Uterus (tissue), 4 donors: Measurements from ENCODE around the gene CTLA4. TPM values are rescaled to one million over a fixed set of nuclear protein-coding genes. Genes with fewer than 3 reads are reported as not detected.
"Not testable (repeated sequence)": the region's sequence is repeated elsewhere in the genome, so short reads cannot be mapped to it uniquely, and the experiment has no call there.

Source experiments
- DNase-seq, 2 donors: peaks; one replicate each; pipeline ENCODE4 v3.0.0-alpha.2; 2019 to 2020
- H3K27ac ChIP-seq, 2 donors: fragments of 200-600 bp; sonication (generic); 1 replicate in 1 of 2; 2 replicates in 1 of 2; pipeline ENCODE4 v1.5.1; 2016 to 2018
- H3K27me3 ChIP-seq, 2 donors: fragments of 200-600 bp; sonication (generic); one replicate each; pipeline ENCODE4 v1.5.1; 2018 to 2019; ENCODE audit warnings: control low read depth in 1 of 2
- H3K36me3 ChIP-seq, 2 donors: fragments of 200-600 bp; sonication (generic); one replicate each; pipeline ENCODE4 v1.5.1; 2019; ENCODE audit warnings: control low read depth in 1 of 2
- H3K4me1 ChIP-seq, 2 donors: fragments of 200-600 bp; sonication (generic); one replicate each; pipeline ENCODE4 v1.5.1; 2018 to 2019; ENCODE audit warnings: control low read depth in 1 of 2
- H3K4me3 ChIP-seq, 2 donors: fragments of 200-600 bp; sonication (generic); 1 replicate in 1 of 2; 2 replicates in 1 of 2; pipeline ENCODE4 v1.5.1; 2018 to 2019; ENCODE audit warnings: mild to moderate bottlenecking in 1 of 2
- H3K9me3 ChIP-seq, 2 donors: fragments of 200-600 bp; sonication (generic); one replicate each; pipeline ENCODE4 v1.5.1; 2019; ENCODE audit warnings: control low read depth in 1 of 2
- CTCF ChIP-seq, 4 experiments: fragments of 200-600 bp in 2 of 4; fragments of 450-650 bp in 2 of 4; sonication (generic) in 2 of 4; IDR thresholded peaks; one replicate each; pipeline ENCODE4 v1.5.1; 2016 to 2019; ENCODE audit warnings: antibody characterized with exemption in 4 of 4, mild to moderate bottlenecking in 2 of 4, moderate library complexity in 1 of 4
- POLR2A ChIP-seq, 2 donors: fragments of 450-650 bp; IDR thresholded peaks; one replicate each; pipeline ENCODE4 v1.6.1; 2016; ENCODE audit warnings: antibody characterized with exemption in 2 of 2, mild to moderate bottlenecking in 1 of 2, moderate library complexity in 1 of 2
- intact Hi-C: fragments of 100-400 bp; cut with DNase I; formaldehyde crosslinking; loops from one replicate; pipeline ENCODE4 v1.15.1; 2023; ENCODE audit warnings: low total_unique reads
- total RNA-seq, 4 donors: library from RNA; depleted of rRNA in 3 of 4; stranded (reverse); fragments of >200 nt in 3 of 4; gene quantifications; one replicate each; pipeline versions ENCODE4 v1.1.0 to v1.2.4, GENCODE V29; 2014 to 2023
- donor health status: DM: yes; HTN: yes; CAD: no.

The CTLA4 gene
- total RNA-seq, 4 donors from 2014 or later: 0.14 TPM; not detected in 3

- no peak overlapping the region for H3K27ac ChIP-seq
- TF ChIP-seq POLR2A (IDR thresholded peaks at IDR 0.05) (no peak), CTCF (IDR thresholded peaks at IDR 0.05) (no peak)
- H3K9me3 ChIP-seq: no peaks in the 10 kb centered on the region
- no peaks in the 10 kb centered on the region for H3K4me1 ChIP-seq
- no peaks in the 10 kb centered on the region for H3K36me3 ChIP-seq
- H3K4me3 ChIP-seq: no peak overlapping the region
- H3K27me3 ChIP-seq: no peaks in the 10 kb centered on the region
- intact Hi-C loops: no loop called here
- DNase-seq: no peak
These were observed 13.1 kb downstream of the CTLA4 start for GRCh38 chr2:203880557-203881125.

- H3K27me3 ChIP-seq, H3K27ac ChIP-seq, H3K4me1 ChIP-seq, H3K9me3 ChIP-seq, intact Hi-C loops, H3K36me3 ChIP-seq, H3K4me3 ChIP-seq, DNase-seq: not testable (repeated sequence)
These were observed 13.6 kb downstream of the CTLA4 start for GRCh38 chr2:203881185-203881584.

- H3K27ac ChIP-seq: no peak overlapping the region
- no peak overlapping the region for H3K4me3 ChIP-seq
- no peaks in the 10 kb centered on the region for H3K36me3 ChIP-seq
- intact Hi-C loops: no loop called here
- no peak for TF ChIP-seq CTCF (IDR thresholded peaks at IDR 0.05)
- no peak for TF ChIP-seq POLR2A (IDR thresholded peaks at IDR 0.05)
- no peaks in the 10 kb centered on the region for H3K9me3 ChIP-seq
- H3K4me1 ChIP-seq: no peaks in the 10 kb centered on the region
- DNase-seq: no peak
- H3K27me3 ChIP-seq: no peaks in the 10 kb centered on the region
These were observed 15.0 kb downstream of the CTLA4 start for GRCh38 chr2:203882551-203882950.

- Histone ChIP-seq H3K4me1 (no peaks in the 10 kb centered on the region), H3K4me3 (no peak overlapping the region), H3K9me3 (no peaks in the 10 kb centered on the region), H3K27me3 (no peaks in the 10 kb centered on the region), H3K27ac (no peak overlapping the region), H3K36me3 (no peaks in the 10 kb centered on the region)
- DNase-seq: no peak
- TF ChIP-seq CTCF (IDR thresholded peaks at IDR 0.05): no peak
- no peak for TF ChIP-seq POLR2A (IDR thresholded peaks at IDR 0.05)
- intact Hi-C loops: no loop called here
These were observed 19.1 kb downstream of the CTLA4 start for GRCh38 chr2:203886661-203887151.

GRCh38 chr2:203887677-203888076, 20.1 kb downstream of the CTLA4 start:
- DNase-seq: no peak
- no peaks in the 10 kb centered on the region for H3K36me3 ChIP-seq
- no peaks in the 10 kb centered on the region for H3K27me3 ChIP-seq
- H3K27ac ChIP-seq: no peak overlapping the region
- no peaks in the 10 kb centered on the region for H3K9me3 ChIP-seq
- TF ChIP-seq POLR2A (IDR thresholded peaks at IDR 0.05): no peak
- no peak for TF ChIP-seq CTCF (IDR thresholded peaks at IDR 0.05)
- H3K4me3 ChIP-seq: no peak overlapping the region
- no peaks in the 10 kb centered on the region for H3K4me1 ChIP-seq
- intact Hi-C loops: no loop called here

GRCh38 chr2:203889542-203889941, 22.0 kb downstream of the CTLA4 start:
- Histone ChIP-seq H3K27me3 (no peaks in the 10 kb centered on the region), H3K4me1 (no peaks in the 10 kb centered on the region), H3K36me3 (no peaks in the 10 kb centered on the region), H3K27ac (no peak overlapping the region), H3K4me3 (no peak overlapping the region), H3K9me3 (no peaks in the 10 kb centered on the region)
- no peak for TF ChIP-seq CTCF (IDR thresholded peaks at IDR 0.05)
- no peak for TF ChIP-seq POLR2A (IDR thresholded peaks at IDR 0.05)
- DNase-seq: no peak
- intact Hi-C loops: no loop called here
